HG02588 (cell line): ENCODE data around the gene BMPR2.
"Not testable (repeated sequence)": the region's sequence is repeated elsewhere in the genome, so short reads cannot be mapped to it uniquely, and the experiment has no call there.

ENCODE experiments used
- ATAC-seq: cut with Tn5 transposase; IDR thresholded peaks from one replicate; pipeline ENCODE4 v1.9.1; 2021; ENCODE audit warnings: mild to moderate bottlenecking, moderate library complexity; ENCODE audit not compliant: unreplicated experiment

The BMPR2 gene

DNA sequence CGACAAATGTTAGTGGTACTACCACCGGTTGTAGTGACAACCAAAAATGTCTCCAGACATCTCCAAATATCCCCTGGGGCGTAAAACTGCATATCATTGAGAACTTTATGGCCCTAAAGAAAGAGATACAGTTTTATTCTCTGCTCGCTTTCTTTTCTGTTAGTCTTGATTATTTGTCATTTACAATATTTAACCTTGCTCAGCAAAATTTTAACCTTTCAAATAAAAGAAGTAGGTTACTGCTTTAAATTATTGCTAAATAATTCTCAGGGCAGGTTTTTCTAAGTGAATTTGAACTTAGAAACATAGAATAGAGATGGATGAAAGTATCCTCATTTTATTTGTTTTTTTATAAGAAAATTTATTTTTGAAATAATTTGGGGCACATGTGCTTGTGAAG is 67.9 kb downstream of the BMPR2 start:
- no peak for ATAC-seq

DNA sequence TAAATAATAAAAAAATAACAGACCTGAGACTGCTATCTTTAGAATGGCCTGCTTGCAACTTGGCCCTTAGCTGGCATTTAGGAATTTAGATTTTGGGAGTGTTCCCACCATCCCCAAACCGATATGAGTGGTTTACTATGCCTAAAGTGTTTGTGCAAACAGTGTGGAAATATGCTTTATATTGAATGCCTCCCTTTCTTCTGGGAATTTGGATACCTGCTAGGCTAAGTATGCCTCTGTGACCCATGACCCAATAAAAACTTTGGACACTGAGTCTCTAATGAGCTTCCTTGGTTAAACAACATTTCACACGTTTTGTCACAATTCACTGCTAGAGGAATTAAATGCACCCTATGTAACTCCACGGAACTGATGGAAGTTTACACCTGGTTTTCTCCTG is 73.2 kb downstream of the BMPR2 start:
- ATAC-seq: no peak

- ATAC-seq: no peak
Observed at GRCh38 chr2:202450785-202451184, 74.7 kb downstream of the BMPR2 start.

GRCh38 chr2:202452744-202453143 is 76.6 kb downstream of the BMPR2 start:
- ATAC-seq: no peak

DNA sequence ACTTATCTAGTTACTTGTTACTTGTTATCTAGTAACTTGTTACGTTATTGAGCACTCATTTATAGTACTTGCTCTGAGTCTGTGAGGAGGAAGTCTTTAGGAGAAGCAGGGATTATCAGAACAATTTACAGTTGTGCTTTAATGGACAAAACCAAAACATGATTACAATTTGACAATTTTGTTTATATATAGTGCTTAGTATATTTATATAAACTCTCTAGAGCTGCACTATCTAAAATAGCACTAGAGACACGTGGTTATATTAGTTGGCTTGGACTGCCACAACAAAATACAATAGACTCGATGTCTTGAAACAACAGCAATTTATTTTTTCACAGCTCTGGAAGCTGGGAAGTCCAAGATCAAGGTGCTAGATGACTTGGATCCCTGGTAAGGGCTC is 78.4 kb downstream of the BMPR2 start:
- no peak for ATAC-seq

DNA sequence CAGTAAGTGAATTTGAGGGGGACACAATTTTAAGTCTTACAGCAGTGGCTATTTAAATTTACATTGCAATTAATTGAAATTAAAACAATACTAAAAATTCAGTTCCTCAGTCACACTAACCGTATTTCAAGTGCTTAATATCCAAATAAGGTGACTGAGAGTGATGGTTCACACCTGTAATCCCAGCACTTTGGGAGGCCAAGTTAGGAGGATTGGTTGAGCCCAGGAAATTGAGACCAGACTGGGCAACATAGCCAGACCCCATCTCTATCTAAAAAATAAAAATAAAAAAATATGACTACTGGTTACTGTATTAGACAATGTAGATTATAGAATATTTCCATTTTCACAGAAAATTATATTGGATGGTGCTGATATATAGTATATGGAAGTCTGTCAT is 79.0 kb downstream of the BMPR2 start:
- no peak for ATAC-seq

DNA sequence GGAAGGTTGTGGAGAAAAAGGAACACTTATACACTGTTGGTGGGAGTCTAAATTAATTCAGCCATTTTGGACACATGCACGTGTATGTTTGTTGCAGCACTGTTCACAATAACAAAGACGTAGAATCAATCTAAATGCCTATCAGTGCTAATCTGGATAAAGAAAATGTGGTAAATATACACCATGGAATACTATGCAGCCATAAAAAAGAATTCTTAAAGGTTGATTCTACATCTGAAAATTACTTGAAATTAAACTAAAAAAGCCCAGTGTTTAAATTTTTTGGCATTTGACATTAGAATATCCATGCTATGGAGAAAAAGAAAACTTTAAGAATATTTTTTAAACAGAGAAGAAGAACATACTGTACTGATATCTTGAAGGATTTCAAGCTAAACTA is 84.0 kb downstream of the BMPR2 start:
- no peak for ATAC-seq

GRCh38 chr2:202479090-202479489 is 103.0 kb downstream of the BMPR2 start:
- no peak for ATAC-seq

DNA sequence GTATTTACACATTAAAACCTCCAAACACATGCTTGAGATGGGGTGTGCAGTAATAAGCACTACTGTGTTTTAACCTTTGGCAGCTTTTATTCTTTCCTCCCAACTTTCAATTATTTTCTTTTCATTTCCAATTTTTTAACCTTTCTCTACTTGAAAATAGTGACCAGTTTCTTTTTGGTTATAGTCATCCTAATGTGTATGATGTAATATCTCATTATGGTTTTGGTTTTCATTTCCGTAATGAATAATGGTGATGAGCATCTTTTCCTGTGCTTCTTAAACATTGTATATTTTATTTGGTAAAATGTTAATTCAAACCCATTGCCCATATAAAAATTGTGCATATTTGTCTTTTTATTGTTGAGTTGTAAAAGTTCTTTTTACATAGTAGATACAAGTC is 103.5 kb downstream of the BMPR2 start:
- ATAC-seq: no peak

GRCh38 chr2:202486351-202486750 is 110.2 kb downstream of the BMPR2 start:
- ATAC-seq: no peak

DNA sequence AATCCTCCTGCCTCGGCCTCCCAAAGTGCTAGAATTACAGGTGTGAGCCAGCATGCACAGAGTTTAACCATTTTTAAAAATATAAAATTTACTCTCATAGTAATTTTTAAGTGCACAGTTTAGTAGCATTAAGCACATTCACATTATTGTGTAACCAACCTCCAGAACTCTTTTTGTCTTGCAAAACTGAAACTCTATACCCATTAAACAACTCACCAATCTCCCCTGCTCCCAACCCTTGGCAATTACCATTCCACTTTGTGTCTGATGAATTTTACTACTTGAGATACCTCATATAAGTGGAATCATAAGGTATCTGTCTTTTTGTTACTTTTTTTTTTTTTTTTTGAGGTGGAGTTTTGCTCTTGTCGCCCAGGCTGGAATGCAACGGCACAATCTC is 112.5 kb downstream of the BMPR2 start:
- no peak for ATAC-seq

DNA sequence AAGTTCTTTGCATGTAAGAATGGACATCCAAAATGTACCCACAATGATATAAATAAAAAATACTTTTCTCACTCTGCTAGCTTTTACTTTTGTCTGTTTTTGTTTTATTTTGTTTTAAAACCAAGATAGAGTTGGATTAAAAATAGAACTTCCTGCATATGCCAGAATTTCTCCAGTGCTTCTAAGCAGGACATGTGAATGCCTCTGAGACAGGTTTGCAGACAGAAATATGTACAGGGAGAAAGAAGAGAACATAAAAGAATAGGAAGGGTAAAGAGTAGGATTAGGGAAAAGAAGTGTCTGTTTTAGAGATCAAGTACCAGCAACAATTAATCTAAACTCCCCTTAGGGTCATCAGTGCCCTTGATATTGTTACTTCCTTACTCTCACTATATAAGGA is 114.4 kb downstream of the BMPR2 start:
- ATAC-seq: no peak

DNA sequence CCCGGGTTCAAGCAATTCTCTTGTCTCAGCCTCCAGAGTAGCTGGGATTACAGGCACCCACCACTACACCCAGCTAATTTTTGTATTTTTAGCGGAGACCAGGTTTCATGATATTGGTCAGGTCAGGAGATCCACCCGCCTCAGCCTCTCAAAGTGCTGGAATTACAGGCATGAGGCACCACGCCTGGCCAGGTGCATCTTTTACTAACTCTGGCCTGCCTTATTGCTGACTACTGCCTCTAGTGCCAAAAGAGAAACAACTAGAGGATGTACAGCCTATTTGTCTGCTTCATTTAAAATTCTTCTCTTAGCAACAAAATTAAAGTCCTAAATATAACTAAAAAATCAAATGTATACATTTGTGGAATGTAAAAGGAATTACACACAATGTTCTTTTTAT is 115.4 kb downstream of the BMPR2 start:
- ATAC-seq: no peak

DNA sequence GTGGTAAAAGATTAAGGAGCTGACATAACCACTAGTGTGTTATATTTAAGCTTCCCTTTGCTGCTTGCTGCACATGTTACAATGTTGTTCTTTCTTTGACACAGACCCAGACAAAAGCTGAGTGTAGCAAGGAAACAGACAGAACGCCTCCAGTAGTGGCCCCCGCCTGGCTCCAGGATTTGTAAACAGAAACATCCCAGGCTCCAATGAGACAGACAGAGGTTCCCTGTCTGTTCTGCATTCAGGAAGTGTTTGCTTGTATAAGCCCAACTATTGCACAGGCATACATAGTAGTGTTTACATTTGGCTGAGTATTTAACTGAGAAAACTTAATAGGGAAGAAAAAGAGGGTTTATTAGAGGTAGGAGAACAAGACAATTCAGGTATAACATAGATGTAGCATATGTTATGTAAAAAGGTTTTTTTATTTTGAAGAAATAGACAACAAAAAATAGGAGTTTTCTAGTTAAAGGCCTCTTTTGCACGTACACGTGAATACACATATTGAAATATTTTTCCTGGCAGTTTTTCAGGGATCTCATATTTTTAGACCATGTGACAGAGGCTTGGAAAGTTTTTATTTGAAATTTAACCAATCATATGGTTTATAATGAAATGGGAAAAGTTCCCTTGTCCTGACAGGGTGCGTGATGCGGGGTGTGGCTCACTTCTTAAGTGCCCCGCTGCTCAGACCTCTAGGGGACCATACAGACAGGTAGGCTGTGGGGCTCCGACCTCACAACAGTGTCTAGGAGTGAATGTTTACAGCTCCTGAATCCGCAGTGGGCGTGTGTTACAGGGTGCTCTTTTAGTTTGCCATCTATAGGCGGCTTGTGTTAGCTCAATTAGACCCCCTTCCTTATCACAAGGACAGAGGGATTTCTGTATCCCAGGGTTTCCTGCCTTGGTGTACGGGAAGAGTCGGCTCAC is 118.4 kb downstream of the BMPR2 start:
- ATAC-seq: no peak

GRCh38 chr2:202495230-202495604 is 119.1 kb downstream of the BMPR2 start:
- no peak for ATAC-seq

- not testable (repeated sequence) for ATAC-seq
Observed at GRCh38 chr2:202496835-202497472, 120.8 kb downstream of the BMPR2 start.

GRCh38 chr2:202497473-202497866 is 121.3 kb downstream of the BMPR2 start:
- ATAC-seq: not testable (repeated sequence)

DNA sequence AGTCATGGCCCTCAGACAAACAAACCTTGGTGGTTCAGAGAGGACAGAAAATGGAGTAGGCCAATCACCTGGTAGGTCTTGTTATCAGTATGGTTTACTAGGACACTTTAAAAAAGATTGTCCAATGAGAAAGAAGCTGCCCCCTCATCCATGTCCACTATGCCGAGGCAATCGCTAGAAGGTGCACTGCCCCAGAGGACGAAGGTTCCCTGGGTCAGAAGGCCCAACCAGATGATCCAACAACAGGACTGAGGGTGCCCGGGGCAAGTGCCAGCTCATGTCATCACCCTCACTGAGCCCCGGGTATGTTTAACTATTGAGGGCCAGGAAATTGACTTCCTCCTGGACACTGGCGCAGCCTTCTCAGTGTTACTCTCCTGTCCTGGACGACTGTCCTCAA is 123.7 kb downstream of the BMPR2 start:
- ATAC-seq: not testable (repeated sequence)

- not testable (repeated sequence) for ATAC-seq
Observed at GRCh38 chr2:202503276-202503675, 127.1 kb downstream of the BMPR2 start.

DNA sequence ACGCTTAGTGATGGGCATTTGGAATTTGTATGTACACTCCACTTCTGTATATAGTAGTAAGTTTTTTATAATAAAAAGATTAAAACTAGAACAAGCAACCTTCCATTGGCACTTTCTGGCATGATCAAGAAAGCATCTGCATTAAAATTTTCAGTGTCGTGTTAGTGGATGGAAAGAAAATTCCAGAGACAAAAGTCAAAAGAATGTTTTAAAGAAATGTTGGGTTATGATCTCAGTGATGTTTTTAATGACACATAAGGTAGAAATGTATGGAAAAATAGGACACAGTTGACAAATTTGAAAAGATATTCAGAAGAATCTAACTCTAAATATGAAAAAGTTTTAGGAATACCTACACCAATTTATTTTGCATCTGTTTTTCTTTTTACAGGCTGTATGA is 132.6 kb downstream of the BMPR2 start:
- no peak for ATAC-seq

- no peak for ATAC-seq
Observed at GRCh38 chr2:202510911-202511310, 134.8 kb downstream of the BMPR2 start.

- ATAC-seq: no peak
Observed at GRCh38 chr2:202512176-202512575, 136.0 kb downstream of the BMPR2 start.
